Measurements from ENCODE around the gene STAP2. TPM values are rescaled to one million over a fixed set of nuclear protein-coding genes. Genes with fewer than 3 reads are reported as not detected.

The STAP2 gene
- total and polyA plus RNA-seq, 9 of the 15 experiments (the other 6 are each of a cell fraction or from before 2014, with no cell fraction given), result 1.2 to 9.8 (median 4.5) TPM

DNA sequence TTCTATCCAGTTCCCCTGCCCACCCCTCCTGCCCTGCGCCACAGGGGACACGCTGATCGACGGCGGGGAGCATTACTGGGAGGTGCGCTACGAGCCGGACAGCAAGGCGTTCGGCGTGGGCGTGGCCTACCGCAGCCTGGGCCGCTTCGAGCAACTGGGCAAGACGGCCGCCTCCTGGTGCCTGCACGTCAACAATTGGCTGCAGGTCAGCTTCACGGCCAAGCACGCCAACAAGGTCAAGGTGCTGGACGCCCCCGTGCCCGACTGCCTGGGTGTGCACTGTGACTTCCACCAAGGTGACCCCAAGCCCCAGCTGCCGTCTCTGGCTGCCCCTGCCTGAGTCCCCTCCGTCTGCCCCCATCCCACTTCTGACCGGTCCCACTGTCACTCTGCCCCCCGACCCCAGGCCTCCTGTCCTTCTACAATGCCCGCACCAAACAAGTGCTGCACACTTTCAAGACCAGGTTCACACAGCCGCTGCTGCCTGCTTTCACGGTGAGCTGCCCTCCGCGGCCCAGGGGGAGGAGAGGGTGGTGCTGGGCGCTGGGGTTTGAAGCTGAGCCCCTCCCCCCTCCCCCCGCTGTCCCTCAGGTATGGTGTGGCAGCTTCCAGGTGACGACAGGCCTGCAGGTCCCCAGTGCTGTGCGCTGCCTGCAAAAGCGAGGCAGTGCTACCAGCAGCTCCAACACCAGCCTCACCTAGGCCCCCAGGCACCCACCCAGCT lies 15.5 kb downstream of the STAP2 start:
- ATAC-seq (no peak), FAIRE-seq (no peak), DNase-seq (ENCODE audit: extremely low read depth in 1 of 4, low spot score in 3 of 4) (no peak)
- ChIA-PET CTCF (ENCODE audit: low intra/inter-chr PET ratio) (no interaction called here), POLR2A (interaction anchor here (0.6 to 1.1 kb wide), 3 partner anchors 15 to 330 kb away, joined by 3 to 6 read pairs (median 3); no protein-coding TSS in a partner anchor)
- Histone ChIP-seq H3K9me3 (replicated peaks; ENCODE audit: control insufficient read depth, insufficient read depth, low read depth, low read length) (peaks cover 4% of the 10 kb centered on the region; the same call in 1 of the 2 replicates), H3K27ac (ENCODE audit: extremely low read depth, low read depth, low read length) (no peak overlapping the region), H3K36me3 (ENCODE audit: control insufficient read depth, insufficient read depth, low read length) (no peaks in the 10 kb centered on the region), H3K9me1 (ENCODE audit: control insufficient read depth, insufficient read depth, low read length) (no peaks in the 10 kb centered on the region), H3K9ac (ENCODE audit: insufficient read depth in 1 of 2, low read depth in 2 of 2, low read length in 2 of 2) (peak overlapping the region in 1 of 2 experiments; percentile 23; a peak in 2 of 4 replicates), H3K4me2 (ENCODE audit: insufficient read depth, low read length) (no peak overlapping the region), H4K20me1 (replicated peaks; ENCODE audit: control insufficient read depth, insufficient read depth, low read length) (peaks cover 7% of the 10 kb centered on the region; the same call in 1 of the 2 replicates), H3K4me1 (replicated peaks in 1 of 2; ENCODE audit: control insufficient read depth in 2 of 2, insufficient read depth in 2 of 2, low read length in 2 of 2) (peaks cover 0 to 39% of the 10 kb centered on the region in 2 experiments; a peak in 3 of 5 replicates), H3K79me2 (ENCODE audit: control insufficient read depth, insufficient read depth, low read length) (peaks cover 2% of the 10 kb centered on the region; the same call in 1 of the 3 replicates), H3K27me3 (ENCODE audit: control insufficient read depth in 2 of 2, insufficient read depth in 2 of 2, low read length in 2 of 2) (no peaks in the 10 kb centered on the region; a peak in 1 of 5 replicates), H2AFZ (ENCODE audit: low read depth, low read length) (no peak overlapping the region), H3K4me3 (no peak overlapping the region)
- WGBS (ENCODE audit: insufficient coverage, low coverage, missing lambda C conversion rate), result 80% methylated on average over 35 of the region's 37 CpGs
- in situ Hi-C loops (cut with MboI) (no loop called here), intact Hi-C loops (cut with micrococcal nuclease) (no loop called here)
- BruUV-seq (replicated peaks), result no TSS peak
- TF ChIP-seq, protein P1, sequence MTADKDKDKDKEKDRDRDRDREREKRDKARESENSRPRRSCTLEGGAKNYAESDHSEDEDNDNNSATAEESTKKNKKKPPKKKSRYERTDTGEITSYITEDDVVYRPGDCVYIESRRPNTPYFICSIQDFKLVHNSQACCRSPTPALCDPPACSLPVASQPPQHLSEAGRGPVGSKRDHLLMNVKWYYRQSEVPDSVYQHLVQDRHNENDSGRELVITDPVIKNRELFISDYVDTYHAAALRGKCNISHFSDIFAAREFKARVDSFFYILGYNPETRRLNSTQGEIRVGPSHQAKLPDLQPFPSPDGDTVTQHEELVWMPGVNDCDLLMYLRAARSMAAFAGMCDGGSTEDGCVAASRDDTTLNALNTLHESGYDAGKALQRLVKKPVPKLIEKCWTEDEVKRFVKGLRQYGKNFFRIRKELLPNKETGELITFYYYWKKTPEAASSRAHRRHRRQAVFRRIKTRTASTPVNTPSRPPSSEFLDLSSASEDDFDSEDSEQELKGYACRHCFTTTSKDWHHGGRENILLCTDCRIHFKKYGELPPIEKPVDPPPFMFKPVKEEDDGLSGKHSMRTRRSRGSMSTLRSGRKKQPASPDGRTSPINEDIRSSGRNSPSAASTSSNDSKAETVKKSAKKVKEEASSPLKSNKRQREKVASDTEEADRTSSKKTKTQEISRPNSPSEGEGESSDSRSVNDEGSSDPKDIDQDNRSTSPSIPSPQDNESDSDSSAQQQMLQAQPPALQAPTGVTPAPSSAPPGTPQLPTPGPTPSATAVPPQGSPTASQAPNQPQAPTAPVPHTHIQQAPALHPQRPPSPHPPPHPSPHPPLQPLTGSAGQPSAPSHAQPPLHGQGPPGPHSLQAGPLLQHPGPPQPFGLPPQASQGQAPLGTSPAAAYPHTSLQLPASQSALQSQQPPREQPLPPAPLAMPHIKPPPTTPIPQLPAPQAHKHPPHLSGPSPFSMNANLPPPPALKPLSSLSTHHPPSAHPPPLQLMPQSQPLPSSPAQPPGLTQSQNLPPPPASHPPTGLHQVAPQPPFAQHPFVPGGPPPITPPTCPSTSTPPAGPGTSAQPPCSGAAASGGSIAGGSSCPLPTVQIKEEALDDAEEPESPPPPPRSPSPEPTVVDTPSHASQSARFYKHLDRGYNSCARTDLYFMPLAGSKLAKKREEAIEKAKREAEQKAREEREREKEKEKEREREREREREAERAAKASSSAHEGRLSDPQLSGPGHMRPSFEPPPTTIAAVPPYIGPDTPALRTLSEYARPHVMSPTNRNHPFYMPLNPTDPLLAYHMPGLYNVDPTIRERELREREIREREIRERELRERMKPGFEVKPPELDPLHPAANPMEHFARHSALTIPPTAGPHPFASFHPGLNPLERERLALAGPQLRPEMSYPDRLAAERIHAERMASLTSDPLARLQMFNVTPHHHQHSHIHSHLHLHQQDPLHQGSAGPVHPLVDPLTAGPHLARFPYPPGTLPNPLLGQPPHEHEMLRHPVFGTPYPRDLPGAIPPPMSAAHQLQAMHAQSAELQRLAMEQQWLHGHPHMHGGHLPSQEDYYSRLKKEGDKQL (CRISPR knock-in tag; IDR thresholded peaks at IDR 0.05; ENCODE audit: borderline replicate concordance), result no peak
- TF ChIP-seq ZNF586 (CRISPR knock-in tag; conservative IDR thresholded peaks at IDR 0.05) (no peak), C11orf30 (IDR thresholded peaks at IDR 0.05; ENCODE audit: low read depth) (no peak), ATF1 (CRISPR knock-in tag; IDR thresholded peaks at IDR 0.05) (no peak), ATF1 (tag; IDR thresholded peaks at IDR 0.05) (no peak)
- TF ChIP-seq, protein P2, sequence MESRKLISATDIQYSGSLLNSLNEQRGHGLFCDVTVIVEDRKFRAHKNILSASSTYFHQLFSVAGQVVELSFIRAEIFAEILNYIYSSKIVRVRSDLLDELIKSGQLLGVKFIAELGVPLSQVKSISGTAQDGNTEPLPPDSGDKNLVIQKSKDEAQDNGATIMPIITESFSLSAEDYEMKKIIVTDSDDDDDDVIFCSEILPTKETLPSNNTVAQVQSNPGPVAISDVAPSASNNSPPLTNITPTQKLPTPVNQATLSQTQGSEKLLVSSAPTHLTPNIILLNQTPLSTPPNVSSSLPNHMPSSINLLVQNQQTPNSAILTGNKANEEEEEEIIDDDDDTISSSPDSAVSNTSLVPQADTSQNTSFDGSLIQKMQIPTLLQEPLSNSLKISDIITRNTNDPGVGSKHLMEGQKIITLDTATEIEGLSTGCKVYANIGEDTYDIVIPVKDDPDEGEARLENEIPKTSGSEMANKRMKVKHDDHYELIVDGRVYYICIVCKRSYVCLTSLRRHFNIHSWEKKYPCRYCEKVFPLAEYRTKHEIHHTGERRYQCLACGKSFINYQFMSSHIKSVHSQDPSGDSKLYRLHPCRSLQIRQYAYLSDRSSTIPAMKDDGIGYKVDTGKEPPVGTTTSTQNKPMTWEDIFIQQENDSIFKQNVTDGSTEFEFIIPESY (CRISPR knock-in tag; IDR thresholded peaks at IDR 0.05), result peak; percentile 90
- TF ChIP-seq, protein P3, sequence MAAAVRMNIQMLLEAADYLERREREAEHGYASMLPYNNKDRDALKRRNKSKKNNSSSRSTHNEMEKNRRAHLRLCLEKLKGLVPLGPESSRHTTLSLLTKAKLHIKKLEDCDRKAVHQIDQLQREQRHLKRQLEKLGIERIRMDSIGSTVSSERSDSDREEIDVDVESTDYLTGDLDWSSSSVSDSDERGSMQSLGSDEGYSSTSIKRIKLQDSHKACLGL (CRISPR knock-in tag; IDR thresholded peaks at IDR 0.05; ENCODE audit: borderline replicate concordance, poor library complexity, severe bottlenecking), result no peak
